ENCODE measurements around the gene AFAP1L1.

The AFAP1L1 gene

DNA sequence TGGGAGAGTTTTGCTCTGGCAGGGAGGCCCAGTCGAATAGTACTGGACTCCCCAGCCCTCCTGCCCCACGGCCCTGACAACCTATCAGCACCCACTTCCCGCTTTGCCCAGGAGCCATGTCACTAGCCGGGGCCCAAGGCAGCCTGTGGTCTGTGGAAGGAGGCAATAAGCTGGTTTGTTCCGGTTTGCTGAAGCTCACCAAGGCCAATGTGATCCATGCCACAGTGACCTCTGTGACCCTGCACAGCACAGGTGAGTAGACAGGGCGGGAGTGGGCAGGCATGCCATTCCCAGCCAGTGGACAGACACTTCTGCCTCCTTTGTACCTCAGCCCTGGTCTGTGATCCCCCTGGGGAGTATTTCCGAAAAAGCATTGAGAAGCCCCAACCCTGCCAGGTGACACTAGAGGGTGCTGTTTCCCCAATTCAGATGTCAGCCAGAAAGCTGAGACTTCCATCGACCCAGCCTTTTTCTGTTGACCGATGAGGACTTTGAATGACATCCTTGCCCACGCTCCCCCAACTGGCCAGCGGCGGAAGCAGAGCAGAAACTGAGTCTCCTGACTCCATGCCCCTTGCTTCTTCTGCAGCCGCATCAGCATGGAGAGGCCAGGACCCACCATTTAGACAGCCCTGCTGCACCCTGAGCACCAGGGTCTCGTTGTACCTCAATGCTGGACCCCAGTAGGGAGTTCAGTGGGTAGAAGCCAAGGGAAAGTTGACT, 95.8 kb downstream of the AFAP1L1 start:
- TF ChIP-seq GATA3 (IDR thresholded peaks at IDR 0.05; ENCODE audit: low read depth, low read length) (no peak), GATA2 (IDR thresholded peaks at IDR 0.05; ENCODE audit: low read depth, low read length) (no peak)

DNA sequence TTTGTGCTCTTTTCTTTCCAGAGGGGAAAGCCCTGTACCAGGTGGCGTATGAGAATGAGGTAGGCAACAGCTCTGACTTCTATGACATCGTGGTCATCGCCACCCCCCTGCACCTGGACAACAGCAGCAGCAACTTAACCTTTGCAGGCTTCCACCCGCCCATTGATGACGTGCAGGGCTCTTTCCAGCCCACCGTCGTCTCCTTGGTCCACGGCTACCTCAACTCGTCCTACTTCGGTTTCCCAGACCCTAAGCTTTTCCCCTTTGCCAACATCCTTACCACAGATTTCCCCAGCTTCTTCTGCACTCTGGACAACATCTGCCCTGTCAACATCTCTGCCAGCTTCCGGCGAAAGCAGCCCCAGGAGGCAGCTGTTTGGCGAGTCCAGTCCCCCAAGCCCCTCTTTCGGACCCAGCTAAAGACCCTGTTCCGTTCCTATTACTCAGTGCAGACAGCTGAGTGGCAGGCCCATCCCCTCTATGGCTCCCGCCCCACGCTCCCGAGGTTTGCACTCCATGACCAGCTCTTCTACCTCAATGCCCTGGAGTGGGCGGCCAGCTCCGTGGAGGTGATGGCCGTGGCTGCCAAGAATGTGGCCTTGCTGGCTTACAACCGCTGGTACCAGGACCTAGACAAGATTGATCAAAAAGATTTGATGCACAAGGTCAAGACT, 96.5 kb downstream of the AFAP1L1 start:
- TF ChIP-seq GATA3 (IDR thresholded peaks at IDR 0.05; ENCODE audit: low read depth, low read length): no peak

DNA sequence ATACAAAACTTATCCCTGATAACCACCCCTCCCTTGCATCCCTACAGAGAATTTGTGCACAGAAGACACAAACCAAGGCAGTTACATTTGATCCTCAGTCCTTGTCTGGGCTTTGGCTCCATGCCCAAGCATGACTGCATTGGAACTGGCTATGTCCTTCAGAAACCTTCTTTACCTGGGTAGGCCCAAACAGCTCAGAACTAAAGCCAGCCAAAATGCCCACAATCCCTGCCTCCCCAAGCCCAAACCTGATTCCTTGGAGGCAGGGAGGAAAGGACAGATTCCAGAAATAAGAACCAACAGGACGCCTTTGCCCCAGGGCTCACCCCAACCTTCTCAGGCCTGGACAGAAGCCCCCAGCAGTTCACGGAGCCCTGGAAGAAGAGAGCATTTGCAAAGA, 99.2 kb downstream of the AFAP1L1 start:
- TF ChIP-seq GATA3 (IDR thresholded peaks at IDR 0.05; ENCODE audit: low read depth, low read length) (no peak), GATA2 (IDR thresholded peaks at IDR 0.05; ENCODE audit: low read depth, low read length) (no peak)

GRCh38 chr5:149371296-149371962, 99.8 kb downstream of the AFAP1L1 start:
- TF ChIP-seq GATA2 (IDR thresholded peaks at IDR 0.05; ENCODE audit: low read depth, low read length) (no peak), GATA3 (IDR thresholded peaks at IDR 0.05; ENCODE audit: low read depth, low read length) (no peak)

DNA sequence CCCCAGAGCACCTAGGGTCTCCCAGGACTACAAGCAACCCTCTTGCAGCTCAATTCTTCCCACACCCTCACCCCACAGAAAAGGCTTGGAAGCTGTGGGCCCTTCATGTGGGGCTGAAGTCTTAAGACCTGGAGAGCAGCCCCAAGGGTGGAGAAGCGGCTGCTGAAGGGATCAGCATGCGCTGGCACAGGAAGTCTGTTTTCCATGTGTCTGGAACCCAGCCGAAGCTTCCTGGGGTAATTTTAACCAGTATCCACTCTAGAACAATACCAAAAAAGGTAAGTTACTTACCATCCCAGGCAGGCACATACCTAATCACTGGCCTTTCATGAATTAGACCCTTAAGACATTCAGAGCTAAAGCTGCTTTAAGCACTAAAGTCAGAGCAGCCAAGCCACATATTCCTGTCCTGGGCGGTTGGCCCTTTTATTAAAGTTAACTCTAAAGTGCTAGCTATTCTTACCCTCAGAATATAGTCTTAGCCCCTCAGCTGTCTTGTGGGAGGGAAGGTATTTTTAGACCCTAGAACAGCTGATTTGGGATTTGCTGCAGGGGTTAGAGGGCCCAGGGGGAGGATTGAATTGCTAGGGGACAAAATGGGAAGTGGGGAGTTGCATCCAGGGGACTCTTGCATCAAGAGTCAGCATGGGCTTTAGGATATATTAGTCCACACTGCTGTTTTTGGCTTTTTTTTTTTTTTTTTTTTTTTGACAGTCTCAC, 100.6 kb downstream of the AFAP1L1 start:
- TF ChIP-seq GATA3 (IDR thresholded peaks at IDR 0.05; ENCODE audit: low read depth, low read length) (no peak), GATA2 (IDR thresholded peaks at IDR 0.05; ENCODE audit: low read depth, low read length) (no peak)

DNA sequence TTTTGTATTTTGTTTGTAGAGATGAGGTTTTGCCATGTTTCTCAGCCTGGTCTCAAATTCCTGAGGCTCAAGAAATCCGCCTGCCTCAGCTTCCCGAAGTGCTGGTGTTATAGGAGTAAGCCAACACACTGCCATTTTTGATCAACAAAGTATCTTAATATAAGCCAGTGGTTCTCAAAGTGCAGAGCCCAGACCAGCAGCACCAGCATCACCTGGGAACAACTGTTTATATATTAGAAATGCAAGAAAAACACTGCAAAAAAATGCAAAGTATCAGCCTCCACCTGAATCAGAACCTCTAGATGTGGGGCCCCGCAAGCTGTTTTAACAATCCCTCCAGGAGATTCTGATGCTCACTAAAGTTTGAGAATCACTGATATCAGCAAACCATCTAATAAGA, 101.3 kb downstream of the AFAP1L1 start:
- no peak for TF ChIP-seq GATA2 (IDR thresholded peaks at IDR 0.05; ENCODE audit: low read depth, low read length)
- TF ChIP-seq GATA3 (IDR thresholded peaks at IDR 0.05; ENCODE audit: low read depth, low read length): no peak

DNA sequence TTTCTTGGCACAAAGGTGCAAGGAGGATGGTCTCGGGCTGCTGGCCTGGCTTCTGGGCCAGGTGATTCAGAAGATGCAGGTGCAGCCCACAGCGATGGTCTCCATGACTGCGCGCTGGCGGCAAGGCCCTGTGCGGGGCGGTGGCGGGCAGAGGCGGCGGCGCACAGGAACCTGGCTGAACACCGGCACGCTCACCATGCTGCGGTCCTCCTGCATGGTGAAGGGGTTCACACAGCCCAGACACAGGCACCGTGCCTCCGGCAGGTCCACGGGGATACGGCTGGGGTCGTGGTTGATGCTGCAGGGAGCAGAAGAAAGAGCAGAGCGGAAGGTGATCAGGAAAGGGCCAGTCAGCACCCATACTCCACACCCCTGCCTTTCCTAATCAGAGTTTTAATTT, 102.6 kb downstream of the AFAP1L1 start:
- TF ChIP-seq GATA2 (IDR thresholded peaks at IDR 0.05; ENCODE audit: low read depth, low read length): no peak
- no peak for TF ChIP-seq GATA3 (IDR thresholded peaks at IDR 0.05; ENCODE audit: low read depth, low read length)

GRCh38 chr5:149374801-149375200, 103.1 kb downstream of the AFAP1L1 start:
- TF ChIP-seq GATA2 (IDR thresholded peaks at IDR 0.05; ENCODE audit: low read depth, low read length) (no peak), GATA3 (IDR thresholded peaks at IDR 0.05; ENCODE audit: low read depth, low read length) (no peak)

GRCh38 chr5:149375434-149375833, 103.8 kb downstream of the AFAP1L1 start:
- TF ChIP-seq GATA3 (IDR thresholded peaks at IDR 0.05; ENCODE audit: low read depth, low read length) (no peak), GATA2 (IDR thresholded peaks at IDR 0.05; ENCODE audit: low read depth, low read length) (no peak)

DNA sequence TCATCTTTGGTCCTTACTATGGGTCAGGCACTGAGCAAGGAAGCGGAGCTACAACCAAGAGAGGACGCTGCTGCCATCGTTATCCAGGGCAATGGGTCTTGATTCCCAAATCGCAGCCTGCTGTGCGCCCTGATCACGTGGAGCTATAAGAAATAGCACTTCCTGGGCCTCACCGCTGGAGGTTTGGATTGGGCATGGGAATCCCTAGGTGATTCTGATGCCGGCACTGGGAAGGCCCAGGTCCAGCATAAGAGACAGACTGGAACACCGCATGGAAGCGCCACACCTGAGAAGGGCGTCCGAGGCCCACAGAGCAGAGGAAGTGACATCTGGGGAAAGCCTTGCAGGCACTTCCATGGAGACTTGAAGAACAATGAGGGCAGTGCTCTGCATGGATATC, 104.4 kb downstream of the AFAP1L1 start:
- TF ChIP-seq GATA2 (IDR thresholded peaks at IDR 0.05; ENCODE audit: low read depth, low read length) (no peak), GATA3 (IDR thresholded peaks at IDR 0.05; ENCODE audit: low read depth, low read length) (no peak)

- TF ChIP-seq GATA3 (IDR thresholded peaks at IDR 0.05; ENCODE audit: low read depth, low read length): no peak
- no peak for TF ChIP-seq GATA2 (IDR thresholded peaks at IDR 0.05; ENCODE audit: low read depth, low read length)
These were observed 105.2 kb downstream of the AFAP1L1 start for GRCh38 chr5:149376711-149377447.

GRCh38 chr5:149378241-149378820, 106.7 kb downstream of the AFAP1L1 start:
- TF ChIP-seq GATA3 (IDR thresholded peaks at IDR 0.05; ENCODE audit: low read depth, low read length) (no peak), GATA2 (IDR thresholded peaks at IDR 0.05; ENCODE audit: low read depth, low read length) (no peak)

DNA sequence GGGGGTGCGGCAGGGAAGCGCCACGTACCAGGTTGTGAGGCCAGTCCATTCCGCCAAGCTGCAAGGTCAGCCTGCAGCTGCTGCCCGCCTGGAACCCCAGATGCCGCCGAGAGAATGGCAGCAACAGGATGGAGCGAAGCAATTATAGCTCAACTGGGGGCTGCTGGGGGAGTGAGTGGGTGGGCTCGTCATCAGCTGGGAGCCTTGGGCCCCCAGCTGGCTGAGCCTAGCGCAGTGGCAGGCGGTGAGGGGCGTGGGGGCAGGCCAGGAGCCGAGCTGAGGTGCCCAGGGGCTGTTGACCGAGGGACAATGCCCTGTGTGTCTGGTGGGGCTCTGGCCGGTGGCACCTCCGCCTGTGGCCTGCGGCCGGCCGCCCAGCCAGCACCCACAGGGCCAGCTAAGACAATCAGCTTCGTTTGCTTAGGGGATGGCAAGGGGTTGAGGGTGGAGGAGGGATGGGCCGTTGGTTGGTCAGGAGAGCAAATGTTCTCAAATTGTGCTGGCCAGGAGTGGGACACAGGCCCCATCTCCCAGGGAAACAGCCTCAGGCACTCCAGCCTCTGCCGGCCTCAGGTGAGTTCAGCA, 107.6 kb downstream of the AFAP1L1 start, which contains the start of gene IL17B:
Gene IL17B, minus strand, starts transcription at position 116 of the 585 bp plus-strand sequence. Its CDS starts 67 bp downstream, at position 49.
- TF ChIP-seq GATA3 (IDR thresholded peaks at IDR 0.05; ENCODE audit: low read depth, low read length): no peak
- no peak for TF ChIP-seq GATA2 (IDR thresholded peaks at IDR 0.05; ENCODE audit: low read depth, low read length)

Measured in SH-SY5Y (cell line).